ENCODE measurements around the gene SRSF8. TPM values are rescaled to one million over a fixed set of nuclear protein-coding genes. Genes with fewer than 3 reads are reported as not detected.

SRSF8 gene
- total RNA-seq, 1 experiment from 2014 or later: 31.0 TPM

- intact Hi-C loops (cut with micrococcal nuclease): no loop called here
- H3K4me3 ChIP-seq (replicated peaks in 1 of 2; ENCODE audit: low read depth in 1 of 2, low read length in 2 of 2): no peak overlapping the region
- TF ChIP-seq TCF7L2 (IDR thresholded peaks at IDR 0.05; ENCODE audit: borderline replicate concordance, extremely low read depth, insufficient read depth, insufficient read length): no peak
- TF ChIP-seq CBX3 (IDR thresholded peaks at IDR 0.05; ENCODE audit: low read depth): no peak
- TF ChIP-seq EGR1 (IDR thresholded peaks at IDR 0.05; ENCODE audit: low read depth): no peak
- no peak overlapping the region for H3K4me2 ChIP-seq (ENCODE audit: low read length)
- RAD21 ChIA-PET (ENCODE audit: low non-redundant PET in 1 of 2, low total read pairs in 2 of 2, uncharacterized antibody in 2 of 2, unreplicated experiment in 2 of 2): no interaction called here
- no peaks in the 10 kb centered on the region for H3K9me3 ChIP-seq (ENCODE audit: control insufficient read depth in 1 of 2, insufficient read depth in 1 of 2, low read depth in 1 of 2, low read length in 2 of 2)
- H3K27me3 ChIP-seq (ENCODE audit: insufficient read depth, low read length): peaks cover 16% of the 10 kb centered on the region
- CTCF ChIA-PET: no interaction called here
- POLR2A ChIA-PET: no interaction called here
- H3K79me2 ChIP-seq (ENCODE audit: insufficient read depth, low read length): no peaks in the 10 kb centered on the region
- H3K9me2 ChIP-seq (ENCODE audit: insufficient read depth): no peaks in the 10 kb centered on the region
- no peak for DNase-seq (ENCODE audit: low read depth, low spot score)
- H4K20me1 ChIP-seq (ENCODE audit: insufficient read depth): no peaks in the 10 kb centered on the region
- no TSS peak for BruUV-seq (replicated peaks)
- H2AFZ ChIP-seq (ENCODE audit: low read depth, low read length, poor library complexity, severe bottlenecking): no peak overlapping the region
- no peak overlapping the region for H3K27ac ChIP-seq (ENCODE audit: low read depth, low read length)
- H3K9ac ChIP-seq (ENCODE audit: low read length): no peak overlapping the region
- H3K36me3 ChIP-seq (ENCODE audit: control insufficient read depth in 1 of 2, insufficient read depth in 2 of 2, low read length in 2 of 2): no peaks in the 10 kb centered on the region
- no peak for ATAC-seq
- H3K4me1 ChIP-seq (ENCODE audit: control insufficient read depth in 1 of 2, insufficient read depth in 2 of 2, low read length in 2 of 2): no peaks in the 10 kb centered on the region
These were observed 23.8 kb upstream of the SRSF8 start for GRCh38 chr11:95042906-95043305.

- BruUV-seq (replicated peaks): no TSS peak
- ATAC-seq: no peak
These were observed 22.7 kb upstream of the SRSF8 start for GRCh38 chr11:95044010-95044409.

More at GRCh38 chr11:95044010-95044409, 22.7 kb upstream of the SRSF8 start:
- ChIA-PET CTCF (no interaction called here), POLR2A (interaction anchor here (1.6 kb wide), 1 partner anchor 12 kb away, joined by 3 read pairs; no protein-coding TSS in a partner anchor), RAD21 (ENCODE audit: low non-redundant PET in 1 of 2, low total read pairs in 2 of 2, uncharacterized antibody in 2 of 2, unreplicated experiment in 2 of 2) (no interaction called here)
- Histone ChIP-seq H3K79me2 (ENCODE audit: insufficient read depth, low read length) (no peaks in the 10 kb centered on the region), H3K4me1 (ENCODE audit: control insufficient read depth in 1 of 2, insufficient read depth in 2 of 2, low read length in 2 of 2) (no peaks in the 10 kb centered on the region), H3K4me2 (ENCODE audit: low read length) (no peak overlapping the region), H3K9me2 (ENCODE audit: insufficient read depth) (no peaks in the 10 kb centered on the region), H3K27ac (ENCODE audit: low read depth, low read length) (no peak overlapping the region), H3K9ac (ENCODE audit: low read length) (no peak overlapping the region), H3K9me3 (ENCODE audit: control insufficient read depth in 1 of 2, insufficient read depth in 1 of 2, low read depth in 1 of 2, low read length in 2 of 2) (no peaks in the 10 kb centered on the region), H4K20me1 (ENCODE audit: insufficient read depth) (no peaks in the 10 kb centered on the region), H3K27me3 (ENCODE audit: insufficient read depth, low read length) (peaks cover 16% of the 10 kb centered on the region), H2AFZ (ENCODE audit: low read depth, low read length, poor library complexity, severe bottlenecking) (no peak overlapping the region), H3K36me3 (ENCODE audit: control insufficient read depth in 1 of 2, insufficient read depth in 2 of 2, low read length in 2 of 2) (no peaks in the 10 kb centered on the region), H3K4me3 (replicated peaks in 1 of 2; ENCODE audit: low read depth in 1 of 2, low read length in 2 of 2) (no peak overlapping the region)
- DNase-seq (ENCODE audit: low read depth, low spot score): no peak
- TF ChIP-seq MAX (IDR thresholded peaks at IDR 0.05) (no peak), EGR1 (IDR thresholded peaks at IDR 0.05; ENCODE audit: low read depth) (no peak), REST (IDR thresholded peaks at IDR 0.05; ENCODE audit: low read depth) (no peak), RAD21 (IDR thresholded peaks at IDR 0.05; ENCODE audit: low read depth) (no peak), SRF (IDR thresholded peaks at IDR 0.05; ENCODE audit: low read depth) (no peak), ELF1 (IDR thresholded peaks at IDR 0.05; ENCODE audit: borderline replicate concordance, low read depth) (no peak), EZH2 (IDR thresholded peaks at IDR 0.05) (no peak), CTCF (IDR thresholded peaks at IDR 0.05 in 2 of 3, conservative IDR thresholded peaks at IDR 0.05 in 1 of 3; ENCODE audit: borderline replicate concordance in 1 of 3, insufficient read depth in 1 of 3, low read depth in 2 of 3, low read length in 2 of 3) (no peak), JUND (IDR thresholded peaks at IDR 0.05) (no peak), ZFX (IDR thresholded peaks at IDR 0.05) (no peak), ZNF274 (IDR thresholded peaks at IDR 0.05; ENCODE audit: low read depth, low read length) (no peak), EZH2phosphoT487 (IDR thresholded peaks at IDR 0.05; ENCODE audit: borderline replicate concordance) (no peak), ATF3 (IDR thresholded peaks at IDR 0.05) (no peak), TCF7L2 (IDR thresholded peaks at IDR 0.05; ENCODE audit: borderline replicate concordance, extremely low read depth, insufficient read depth, insufficient read length) (no peak)
- intact Hi-C loops (cut with micrococcal nuclease): no loop called here
